SK-N-SH treated with all-trans-retinoic acid at 6 μM for 48 hours (cell line): ENCODE measurements around the gene FES.

ENCODE experiments used
- ATAC-seq: fragments of 200-7000 bp; cut with Tn5 transposase; 3 replicates; pipeline ENCODE4 v1.9.1; 2020; ENCODE audit warnings: mild to moderate bottlenecking, moderate library complexity
- ARNTL ChIP-seq: fragments of 450-650 bp; formaldehyde crosslinking; IDR thresholded peaks from 2 replicates; pipeline ENCODE4 v1.5.0; 2020; ENCODE audit warnings: low read depth, mild to moderate bottlenecking, moderate library complexity, borderline replicate concordance
- BACH2 ChIP-seq: fragments of 250-450 bp; sonication (Bioruptor Pico); IDR thresholded peaks from 2 replicates; pipeline ENCODE4 v1.9.0; 2021; ENCODE audit warnings: mild to moderate bottlenecking, borderline replicate concordance
- CREB5 ChIP-seq: fragments of 250-450 bp; sonication (Bioruptor Pico); IDR thresholded peaks from 2 replicates; pipeline ENCODE4 v1.5.1; 2020; ENCODE audit warnings: low read depth, mild to moderate bottlenecking, moderate library complexity
- CSDC2 ChIP-seq: fragments of 250-450 bp; sonication (Bioruptor Pico); IDR thresholded peaks from 2 replicates; pipeline ENCODE4 v1.5.0; 2020; ENCODE audit warnings: mild to moderate bottlenecking, moderate library complexity
- CSRNP3 ChIP-seq: fragments of 250-450 bp; sonication (Bioruptor Pico); IDR thresholded peaks from 2 replicates; pipeline ENCODE4 v1.5.1; 2021; ENCODE audit warnings: mild to moderate bottlenecking, moderate library complexity
- ESRRG ChIP-seq: fragments of 250-450 bp; sonication (Bioruptor Pico); IDR thresholded peaks from 2 replicates; pipeline ENCODE4 v1.6.1; 2021; ENCODE audit warnings: mild to moderate bottlenecking
- GLIS3 ChIP-seq: fragments of 250-450 bp; sonication (Bioruptor Pico); IDR thresholded peaks from 2 replicates; pipeline ENCODE4 v1.5.0; 2020; ENCODE audit warnings: mild to moderate bottlenecking, moderate library complexity
- ISL1 ChIP-seq: fragments of 250-450 bp; sonication (Bioruptor Pico); IDR thresholded peaks from 2 replicates; pipeline ENCODE4 v2.1.2; 2022; ENCODE audit warnings: mild to moderate bottlenecking, moderate library complexity
- PATZ1 ChIP-seq: fragments of 250-450 bp; sonication (Bioruptor Pico); IDR thresholded peaks from 2 replicates; pipeline ENCODE4 v1.8.0; 2020; ENCODE audit warnings: mild to moderate bottlenecking, moderate library complexity, borderline replicate concordance
- POU6F1 ChIP-seq: fragments of 250-450 bp; sonication (Bioruptor Pico); IDR thresholded peaks from 2 replicates; pipeline ENCODE4 v1.8.0; 2021; ENCODE audit warnings: low read depth, mild to moderate bottlenecking, moderate library complexity, borderline replicate concordance
- PPARA ChIP-seq: fragments of 250-450 bp; sonication (Bioruptor Pico); IDR thresholded peaks from 2 replicates; pipeline ENCODE4 v1.5.0; 2020; ENCODE audit warnings: mild to moderate bottlenecking, borderline replicate concordance
- RARB ChIP-seq: fragments of 250-450 bp; sonication (Bioruptor Pico); IDR thresholded peaks from 2 replicates; pipeline ENCODE4 v1.8.0; 2021; ENCODE audit warnings: mild to moderate bottlenecking, moderate library complexity
- TOX ChIP-seq: fragments of 250-450 bp; sonication (Bioruptor Pico); IDR thresholded peaks from 2 replicates; pipeline ENCODE4 v1.8.0; 2021; ENCODE audit warnings: mild to moderate bottlenecking, moderate library complexity, borderline replicate concordance
- TSHZ2 ChIP-seq: fragments of 250-450 bp; sonication (Bioruptor Pico); IDR thresholded peaks from 2 replicates; pipeline ENCODE4 v1.5.0; 2020; ENCODE audit warnings: mild to moderate bottlenecking, moderate library complexity
- ZC3H10 ChIP-seq: fragments of 250-450 bp; sonication (Bioruptor Pico); IDR thresholded peaks from 2 replicates; pipeline ENCODE4 v1.5.1; 2021; ENCODE audit warnings: mild to moderate bottlenecking, moderate library complexity
- ZFP3 ChIP-seq: fragments of 250-450 bp; sonication (Bioruptor Pico); IDR thresholded peaks from 2 replicates; pipeline ENCODE4 v1.5.0; 2020; ENCODE audit warnings: mild to moderate bottlenecking, moderate library complexity
- ZFP30 ChIP-seq: fragments of 450-650 bp; formaldehyde crosslinking; IDR thresholded peaks from 2 replicates; pipeline ENCODE4 v1.5.0; 2022; ENCODE audit warnings: mild to moderate bottlenecking, moderate library complexity
- ZNF565 ChIP-seq: fragments of 450-650 bp; formaldehyde crosslinking; conservative IDR thresholded peaks from 2 replicates; pipeline ENCODE4 v1.5.0; 2020; ENCODE audit warnings: low read depth, mild to moderate bottlenecking, moderate library complexity
- ZNF70 ChIP-seq: fragments of 450-650 bp; formaldehyde crosslinking; IDR thresholded peaks from 2 replicates; pipeline ENCODE4 v1.5.0; 2020; ENCODE audit warnings: mild to moderate bottlenecking, moderate library complexity
- ZNF8 ChIP-seq: fragments of 450-650 bp; formaldehyde crosslinking; IDR thresholded peaks from 2 replicates; pipeline ENCODE4 v1.5.0; 2020; ENCODE audit warnings: mild to moderate bottlenecking, moderate library complexity

FES gene

GRCh38 chr15:90914305-90915080 lies 30.2 kb downstream of the FES start:
- ATAC-seq: no peak
- no peak for TF ChIP-seq TSHZ2 (CRISPR knock-in tag)
- no peak for TF ChIP-seq ISL1 (CRISPR knock-in tag)
- TF ChIP-seq BACH2 (CRISPR knock-in tag): no peak
- no peak for TF ChIP-seq RARB (CRISPR knock-in tag)
- no peak for TF ChIP-seq TOX (CRISPR knock-in tag)
- no peak for TF ChIP-seq ZNF565 (CRISPR knock-in tag)
- no peak for TF ChIP-seq GLIS3
- TF ChIP-seq CSRNP3 (CRISPR knock-in tag): no peak
- no peak for TF ChIP-seq POU6F1
- TF ChIP-seq ZNF70 (CRISPR knock-in tag): no peak
- TF ChIP-seq CSDC2 (CRISPR knock-in tag): no peak
- TF ChIP-seq PPARA: no peak
- TF ChIP-seq ZFP3: no peak
- TF ChIP-seq ZNF8 (CRISPR knock-in tag): no peak
- TF ChIP-seq ZFP30: no peak

GRCh38 chr15:90915216-90915807 lies 31.0 kb downstream of the FES start:
- no peak for ATAC-seq
- TF ChIP-seq CSRNP3 (CRISPR knock-in tag) (no peak), ARNTL (CRISPR knock-in tag) (no peak), PPARA (no peak), ZFP30 (no peak), TSHZ2 (CRISPR knock-in tag) (no peak), CREB5 (CRISPR knock-in tag) (no peak), ZNF70 (CRISPR knock-in tag) (no peak), ZC3H10 (no peak), PATZ1 (CRISPR knock-in tag) (no peak), ESRRG (CRISPR knock-in tag) (no peak), POU6F1 (no peak), BACH2 (CRISPR knock-in tag) (no peak), ZNF8 (CRISPR knock-in tag) (no peak), TOX (CRISPR knock-in tag) (no peak), ZNF565 (CRISPR knock-in tag) (no peak), ISL1 (CRISPR knock-in tag) (no peak), ZFP3 (no peak)
